GM19043 (cell line): Measurements from ENCODE around the gene NEU3.
"Not testable (repeated sequence)": the region's sequence is repeated elsewhere in the genome, so short reads cannot be mapped to it uniquely, and the experiment has no call there.

ENCODE experiments used
- ATAC-seq: cut with Tn5 transposase; IDR thresholded peaks from one replicate; pipeline ENCODE4 v1.9.1; 2021; ENCODE audit warnings: low read depth; ENCODE audit not compliant: unreplicated experiment

NEU3 gene

DNA sequence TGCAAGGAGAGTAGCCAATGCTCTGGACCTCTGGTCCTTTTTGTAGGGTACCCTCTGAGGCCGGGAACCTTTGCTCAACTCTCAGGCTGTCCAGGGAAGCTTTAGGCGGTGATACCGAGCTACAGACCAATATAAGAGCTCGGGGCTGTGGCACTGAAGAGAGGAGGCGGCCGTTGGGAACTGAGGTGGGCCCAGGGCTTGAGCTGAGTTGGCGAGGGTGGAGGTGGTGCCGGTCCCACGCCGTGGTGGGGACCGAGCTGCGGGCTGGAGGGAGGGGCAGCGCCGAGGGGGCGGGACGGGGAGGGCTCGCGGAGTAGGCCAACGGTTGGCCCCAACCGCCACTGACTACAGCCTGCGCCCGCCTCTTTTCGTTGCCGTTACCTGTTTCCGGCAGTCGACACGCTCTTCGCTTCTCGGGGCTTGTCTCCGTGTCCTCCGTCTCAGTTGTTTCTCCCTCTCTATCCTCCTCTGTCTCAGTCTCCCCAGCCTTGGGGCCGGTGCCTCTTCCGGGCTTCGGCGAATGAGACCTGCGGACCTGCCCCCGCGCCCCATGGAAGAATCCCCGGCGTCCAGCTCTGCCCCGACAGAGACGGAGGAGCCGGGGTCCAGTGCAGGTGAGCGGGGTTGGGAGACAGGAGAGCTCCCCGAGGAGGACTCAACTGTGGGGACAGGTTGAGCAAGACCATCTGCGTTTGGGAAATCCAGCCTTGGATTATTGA is at the start of gene NEU3:
Gene NEU3, plus strand, starts transcription at position 393 of the 719 bp plus-strand sequence. Its CDS starts 128 bp downstream, at position 521.
- peak; percentile 75 for ATAC-seq

- ATAC-seq: no peak
Measured at GRCh38 chr11:74941492-74941891, 47.2 kb upstream of the NEU3 start.

- ATAC-seq: no peak
Measured at GRCh38 chr11:74942073-74942759, 46.5 kb upstream of the NEU3 start.

GRCh38 chr11:74948546-74948897 is 40.2 kb upstream of the NEU3 start:
- peak; percentile 13 for ATAC-seq

DNA sequence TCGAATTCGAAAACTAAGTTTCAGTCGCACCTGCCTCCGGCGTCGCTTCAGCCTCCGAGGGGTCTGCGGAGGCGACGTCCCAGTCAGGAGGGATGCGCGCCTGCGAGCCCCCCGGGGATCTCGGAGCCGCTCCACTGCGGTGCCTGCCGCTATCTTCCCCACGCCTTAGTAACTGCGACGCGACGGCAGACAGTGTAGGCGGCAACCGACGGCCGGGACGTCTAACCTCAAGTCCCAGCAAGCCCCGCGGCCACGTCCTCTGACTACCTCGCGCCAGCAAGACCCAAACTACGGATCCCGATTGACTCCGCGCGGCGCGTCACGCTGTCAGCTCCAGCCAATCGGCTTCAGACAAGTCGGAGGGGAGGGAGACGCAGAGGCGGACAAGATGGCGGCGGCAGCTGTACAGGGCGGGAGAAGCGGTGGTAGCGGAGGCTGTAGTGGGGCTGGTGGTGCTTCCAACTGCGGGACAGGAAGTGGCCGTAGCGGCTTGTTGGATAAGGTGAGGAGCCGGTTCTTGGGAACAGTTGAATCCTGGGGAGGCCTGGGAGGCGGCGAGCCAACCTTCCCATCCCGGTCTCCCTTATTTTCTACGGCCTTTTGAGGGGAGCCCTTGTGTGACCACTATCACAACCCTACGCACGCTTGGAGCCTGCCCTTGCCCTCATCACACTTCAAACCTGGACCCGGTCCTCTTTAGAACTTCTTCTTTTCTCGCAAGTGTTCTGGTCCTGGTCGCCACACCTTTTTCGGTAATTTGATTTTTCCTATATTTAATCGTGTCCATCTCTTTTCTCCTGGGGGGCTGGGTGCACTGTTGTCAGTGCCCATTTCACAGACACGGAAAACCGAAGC is 39.6 kb upstream of the NEU3 start, which contains the start of the genes SPCS2 and XRRA1:
Gene SPCS2, plus strand, starts transcription at position 369 of the 855 bp plus-strand sequence. Its CDS starts 20 bp downstream, at position 389.
Gene XRRA1, minus strand, starts transcription at position 194 of the 855 bp plus-strand sequence. CDS start 8,213 bp downstream, outside the sequence.
- peak; percentile 87 for ATAC-seq

- ATAC-seq: no peak
Measured at GRCh38 chr11:74949753-74950137, 39.0 kb upstream of the NEU3 start.

DNA sequence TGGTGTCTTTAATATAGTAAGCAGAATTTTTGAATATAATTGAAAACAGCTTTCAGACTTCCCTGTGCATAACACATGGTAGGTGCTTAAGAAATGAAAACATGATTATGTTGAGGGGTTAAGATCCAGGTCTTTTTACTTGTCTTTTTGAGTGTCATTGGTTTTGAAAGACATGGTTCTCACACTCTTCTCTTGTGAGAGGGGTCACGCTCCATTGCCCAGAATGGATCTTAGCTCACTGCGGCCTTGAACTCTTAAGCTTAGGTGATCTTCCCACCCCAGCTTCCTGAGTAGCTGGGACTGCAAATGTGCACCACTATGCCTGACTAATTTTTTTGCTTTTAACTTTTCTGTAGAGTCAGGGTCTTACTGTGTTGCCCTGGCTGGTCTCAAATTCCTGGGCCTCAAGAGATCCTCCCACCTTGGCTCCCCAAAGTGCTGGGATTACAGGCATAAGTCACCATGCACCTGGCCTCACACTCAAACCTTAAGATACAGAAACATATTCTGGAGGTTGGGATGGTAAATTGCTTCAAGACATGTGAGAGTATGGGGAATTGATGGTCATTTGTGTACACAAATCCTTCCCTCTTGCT is 38.3 kb upstream of the NEU3 start:
- ATAC-seq: no peak

- ATAC-seq: no peak
Measured at GRCh38 chr11:74951226-74951625, 37.5 kb upstream of the NEU3 start.

- no peak for ATAC-seq
Measured at GRCh38 chr11:74952752-74953151, 36.0 kb upstream of the NEU3 start.

- no peak for ATAC-seq
Measured at GRCh38 chr11:74953451-74953850, 35.3 kb upstream of the NEU3 start.

DNA sequence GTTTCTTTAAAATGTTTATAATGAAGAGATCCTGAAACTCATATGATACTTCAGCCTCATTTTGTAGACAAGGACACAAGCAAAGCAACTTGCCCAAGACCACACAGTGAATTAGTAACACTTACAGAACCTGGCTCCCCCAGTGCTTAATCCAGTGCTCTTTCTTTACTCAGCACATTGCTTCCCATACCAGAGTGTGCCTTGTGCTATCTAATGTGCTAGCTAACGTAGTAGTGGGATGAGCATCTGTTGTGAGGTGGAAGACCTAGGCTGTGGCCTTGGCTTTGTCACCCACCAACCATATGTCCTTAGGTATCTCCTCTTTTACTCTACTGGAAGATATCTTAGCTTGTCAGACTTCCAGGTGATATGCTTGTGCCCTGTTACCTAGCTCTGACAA is 34.5 kb upstream of the NEU3 start:
- no peak for ATAC-seq

- ATAC-seq: no peak
Measured at GRCh38 chr11:74956397-74957015, 32.2 kb upstream of the NEU3 start.

GRCh38 chr11:74957937-74958629 is 30.6 kb upstream of the NEU3 start:
- ATAC-seq: no peak

DNA sequence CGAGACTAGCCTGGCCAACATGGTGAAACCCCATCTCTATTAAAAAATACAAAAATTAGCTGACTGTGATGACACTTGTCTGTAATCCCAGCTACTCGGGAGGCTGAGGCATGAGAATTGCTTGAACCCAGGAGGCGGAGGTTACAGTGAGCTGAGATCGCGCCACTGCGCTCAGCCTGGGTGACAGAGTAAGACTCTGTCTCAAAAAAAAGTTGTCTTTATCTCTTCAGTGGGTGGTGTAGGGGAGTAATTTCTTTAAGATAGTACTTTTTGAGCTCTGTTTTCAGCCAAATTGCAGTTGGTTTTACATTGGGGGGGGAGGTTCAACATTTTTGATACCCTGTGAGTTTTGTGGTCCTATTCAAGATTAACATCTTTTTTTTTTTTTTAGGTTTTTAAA is 28.6 kb upstream of the NEU3 start:
- not testable (repeated sequence) for ATAC-seq

GRCh38 chr11:74966651-74967050 is 22.1 kb upstream of the NEU3 start:
- ATAC-seq: no peak

DNA sequence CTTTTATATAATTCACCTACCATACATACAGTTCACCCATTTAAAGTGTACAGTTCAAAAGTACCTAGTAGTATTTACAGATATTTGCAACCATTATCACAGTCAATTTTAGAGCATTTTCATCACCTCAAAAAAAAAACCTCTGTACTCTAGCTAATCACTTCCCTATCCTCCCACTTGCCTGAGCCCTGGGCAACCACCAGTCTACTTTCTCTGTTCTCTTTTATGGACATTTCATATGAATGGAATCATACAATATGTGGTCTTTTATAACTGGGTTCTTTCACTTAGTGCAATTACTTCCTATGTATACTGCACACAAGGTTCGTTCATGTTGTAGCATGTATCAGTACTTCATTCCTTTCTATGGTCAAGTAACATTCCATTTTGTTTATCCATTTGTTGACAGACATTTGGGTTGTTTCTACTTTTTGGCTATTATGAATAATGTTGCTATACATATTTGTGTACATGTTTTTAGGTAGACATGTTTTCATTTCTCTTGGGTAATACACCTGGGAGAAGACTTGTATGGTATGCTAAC is 17.8 kb upstream of the NEU3 start:
- ATAC-seq: no peak

DNA sequence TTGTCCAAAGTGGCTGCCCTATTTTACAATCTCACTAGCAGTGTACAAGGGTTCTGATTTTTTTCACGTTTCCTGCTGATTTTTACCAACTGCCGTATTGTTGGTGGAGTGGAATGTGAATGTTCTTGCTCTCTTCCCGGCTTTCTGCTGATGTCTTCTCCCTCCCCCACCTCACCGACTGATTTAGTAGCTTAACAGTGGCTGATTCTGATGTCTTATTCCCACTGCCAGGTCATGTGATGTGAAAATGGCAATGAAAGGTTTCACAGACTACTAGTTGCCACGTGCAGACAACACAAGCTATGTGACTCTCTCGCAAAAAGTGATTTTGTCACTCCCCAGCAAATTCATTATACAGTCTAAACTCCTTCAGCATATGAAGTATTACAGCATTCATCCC is 17.3 kb upstream of the NEU3 start:
- ATAC-seq: no peak

DNA sequence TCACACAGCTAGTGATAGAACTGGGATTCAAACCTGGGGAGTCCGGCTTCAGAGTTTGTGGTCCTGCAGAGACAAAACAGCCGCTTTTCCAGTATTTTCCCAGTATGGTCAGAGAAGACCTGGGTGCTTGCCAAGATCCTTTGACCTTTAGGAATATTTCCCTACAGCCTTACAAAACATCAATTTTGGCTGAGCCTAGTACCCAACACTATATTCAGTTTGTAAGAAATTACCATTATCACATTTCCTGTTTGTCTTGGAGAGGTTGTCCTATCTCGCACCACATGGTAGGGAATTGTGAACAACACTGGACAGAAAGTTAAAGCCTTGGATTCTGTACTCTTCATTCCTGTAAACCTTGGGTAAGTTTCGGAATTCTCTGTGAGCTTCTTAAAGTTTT is 10.7 kb upstream of the NEU3 start:
- ATAC-seq: no peak

GRCh38 chr11:74980634-74981033 is 8.1 kb upstream of the NEU3 start:
- ATAC-seq: no peak
